Pancreas (tissue), 10 donors: ENCODE data around the gene LRMDA. TPM values are rescaled to one million over a fixed set of nuclear protein-coding genes. Genes with fewer than 3 reads are reported as not detected.

Experiments used
- ATAC-seq, 4 donors: fragments of 200-7000 bp; cut with Tn5 transposase; one replicate each; pipeline versions ENCODE4 v1.8.0 to v1.9.1; 2020; ENCODE audit warnings: mild to moderate bottlenecking in 4 of 4, moderate library complexity in 4 of 4
- DNase-seq, 6 donors: peaks; one replicate each; pipeline ENCODE4 v3.0.0-alpha.2; 2020
- FAIRE-seq: peaks from 2 replicates; lab custom pipeline; 2012; peaks lifted over from hg19 to GRCh38; lab: Jason Lieb, UNC
- H3K27ac ChIP-seq, 4 donors: fragments of 200-600 bp; sonication (generic); 1 replicate in 3 of 4; 2 replicates in 1 of 4; pipeline versions ENCODE4 v1.5.0 to v1.8.0; 2020
- H3K27me3 ChIP-seq, 4 donors: fragments of 200-600 bp; one replicate each; pipeline ENCODE4 v1.8.0; 2021
- H3K36me3 ChIP-seq, 3 donors: fragments of 200-600 bp; sonication (generic) in 1 of 3; one replicate each; pipeline versions ENCODE4 v1.5.0 to v1.8.0; 2020 to 2021
- H3K4me1 ChIP-seq, 3 donors: fragments of 200-600 bp; one replicate each; pipeline ENCODE4 v1.8.0; 2021
- H3K4me3 ChIP-seq, 4 donors: fragments of 200-600 bp; sonication (generic) in 2 of 4; one replicate each; pipeline versions ENCODE4 v1.5.0 to v1.8.0; 2020 to 2021
- H3K9me3 ChIP-seq, 4 donors: fragments of 200-600 bp; one replicate each; pipeline ENCODE4 v1.8.0; 2021
- WGBS, 2 donors: extraction: QIAGEN DNeasy Blood & Tissue Kit; methylation state at CpG; one replicate each; pipeline ENCODE4 v1.1.7; 2013; 5-methylcytosine and 5-hydroxymethylcytosine counted together
- intact Hi-C, 3 donors: fragments of 100-400 bp; cut with DNase I; formaldehyde crosslinking; loops; one replicate each; pipeline versions ENCODE4 v1.11.1 to v1.14.2; 2022
- polyA plus RNA-seq, 2 donors: library from polyadenylated mRNA; stranded (reverse); fragments of 200-250 nt; gene quantifications; one replicate each; pipeline ENCODE4 v1.2.3, GENCODE V29; 2013
- total RNA-seq, 6 donors: library from RNA; stranded (reverse); fragmentation: NEBNext Ultra II Directional in 4 of 6; extraction: Animal tissue kit (Norgen Biotek cat#: 25700) in 4 of 6; gene quantifications; one replicate each; pipeline versions ENCODE4 v1.2.1 to v1.2.4, GENCODE V29; 2021 to 2023
- TF ChIP-seq, protein P1 (sequence below), 4 donors: fragments of 200-600 bp; sonication (generic) in 3 of 4; IDR thresholded peaks; one replicate each; pipeline versions ENCODE4 v1.5.0 to v1.8.0; 2021; ENCODE audit warnings: antibody characterized with exemption in 4 of 4
- donor health status: healthy with polysubstance abuse.
- donor health status: DM: no; HTN: no; CAD: no; lungs with moderate emphysema.
- donor health status: DM: no; HTN: no; CAD: no.
- donor health status: control.
- donor health status: control.
- donor health status: Bipolar disorder and iron deficiency.
- donor health status: DM: yes; HTN: yes; CAD: no.
- donor health status: DM: no; HTN: no; CAD: no.
- donor health status: DM: no; HTN: no; CAD: no.
- donor health status: DM: yes; HTN: yes; CAD: no.

LRMDA gene
- total and polyA plus RNA-seq, 8 donors: 4.6 to 21.2 (median 13.4) TPM

GRCh38 chr10:75633568-75633967, 202.1 kb downstream of the LRMDA start:
- ATAC-seq (no peak), DNase-seq (no peak), FAIRE-seq (no peak)
- WGBS, 2 donors: 91 to 97% methylated on average over 2 of the region's 2 CpGs
- Histone ChIP-seq H3K4me1 (peaks cover 0 to 4% (median 0%) of the 10 kb centered on the region in 3 donors), H3K27me3 (no peaks in the 10 kb centered on the region), H3K27ac (no peak overlapping the region), H3K9me3 (no peaks in the 10 kb centered on the region), H3K4me3 (no peak overlapping the region), H3K36me3 (no peaks in the 10 kb centered on the region)
- TF ChIP-seq, protein P1, sequence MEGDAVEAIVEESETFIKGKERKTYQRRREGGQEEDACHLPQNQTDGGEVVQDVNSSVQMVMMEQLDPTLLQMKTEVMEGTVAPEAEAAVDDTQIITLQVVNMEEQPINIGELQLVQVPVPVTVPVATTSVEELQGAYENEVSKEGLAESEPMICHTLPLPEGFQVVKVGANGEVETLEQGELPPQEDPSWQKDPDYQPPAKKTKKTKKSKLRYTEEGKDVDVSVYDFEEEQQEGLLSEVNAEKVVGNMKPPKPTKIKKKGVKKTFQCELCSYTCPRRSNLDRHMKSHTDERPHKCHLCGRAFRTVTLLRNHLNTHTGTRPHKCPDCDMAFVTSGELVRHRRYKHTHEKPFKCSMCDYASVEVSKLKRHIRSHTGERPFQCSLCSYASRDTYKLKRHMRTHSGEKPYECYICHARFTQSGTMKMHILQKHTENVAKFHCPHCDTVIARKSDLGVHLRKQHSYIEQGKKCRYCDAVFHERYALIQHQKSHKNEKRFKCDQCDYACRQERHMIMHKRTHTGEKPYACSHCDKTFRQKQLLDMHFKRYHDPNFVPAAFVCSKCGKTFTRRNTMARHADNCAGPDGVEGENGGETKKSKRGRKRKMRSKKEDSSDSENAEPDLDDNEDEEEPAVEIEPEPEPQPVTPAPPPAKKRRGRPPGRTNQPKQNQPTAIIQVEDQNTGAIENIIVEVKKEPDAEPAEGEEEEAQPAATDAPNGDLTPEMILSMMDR (IDR thresholded peaks at IDR 0.05): no peak
- intact Hi-C loops: no loop called here

DNA sequence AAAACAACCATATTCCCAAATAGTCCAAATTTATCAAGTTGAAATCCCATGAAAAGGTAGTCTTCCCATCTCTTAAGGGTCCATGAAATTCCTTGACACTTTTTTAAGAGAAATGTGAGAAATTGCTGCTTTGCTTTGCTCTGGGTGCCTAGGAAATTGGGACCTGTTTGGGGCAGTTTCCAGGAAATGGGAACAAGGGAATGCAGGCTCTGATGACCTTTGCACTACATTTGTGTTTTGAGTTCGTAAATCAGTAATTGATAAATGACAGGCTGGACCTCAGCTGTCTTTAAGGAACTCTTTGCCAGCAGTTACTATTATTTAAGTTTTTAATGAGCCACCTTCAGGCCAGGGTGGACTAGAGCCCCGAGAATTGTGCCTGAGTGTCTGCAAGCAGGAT, 203.5 kb downstream of the LRMDA start:
- Histone ChIP-seq H3K27ac (no peak overlapping the region), H3K4me1 (peaks cover 0 to 4% (median 0%) of the 10 kb centered on the region in 3 donors), H3K27me3 (no peaks in the 10 kb centered on the region), H3K36me3 (no peaks in the 10 kb centered on the region), H3K4me3 (no peak overlapping the region), H3K9me3 (no peaks in the 10 kb centered on the region)
- DNase-seq: no peak
- ATAC-seq: peak in 2 of 4 donors; percentile 14 to 31
- TF ChIP-seq, protein P1 (IDR thresholded peaks at IDR 0.05): no peak
- WGBS, 2 donors: 36 to 43% methylated on average over 2 of the region's 2 CpGs
- intact Hi-C loops: no loop called here
- FAIRE-seq: no peak

GRCh38 chr10:75638752-75639151, 207.3 kb downstream of the LRMDA start:
- Histone ChIP-seq H3K4me1 (peaks cover 0 to 6% (median 4%) of the 10 kb centered on the region in 3 donors), H3K27me3 (no peaks in the 10 kb centered on the region), H3K36me3 (no peaks in the 10 kb centered on the region), H3K9me3 (no peaks in the 10 kb centered on the region), H3K27ac (no peak overlapping the region), H3K4me3 (no peak overlapping the region)
- WGBS, 2 donors: 94 to 95% methylated on average over 2 of the region's 2 CpGs
- FAIRE-seq (no peak), DNase-seq (no peak), ATAC-seq (no peak)
- intact Hi-C loops: no loop called here
- TF ChIP-seq, protein P1 (IDR thresholded peaks at IDR 0.05): no peak

GRCh38 chr10:75639736-75640135, 208.3 kb downstream of the LRMDA start:
- no peaks in the 10 kb centered on the region for H3K27me3 ChIP-seq
- 93 to 94% methylated on average over 7 of the region's 7 CpGs for WGBS, 2 donors
- FAIRE-seq (no peak), DNase-seq (no peak), ATAC-seq (no peak)
- H3K36me3 ChIP-seq: no peaks in the 10 kb centered on the region
- peaks cover 0 to 6% (median 4%) of the 10 kb centered on the region in 3 donors for H3K4me1 ChIP-seq
- intact Hi-C loops: no loop called here
- H3K9me3 ChIP-seq: no peaks in the 10 kb centered on the region
- no peak overlapping the region for H3K4me3 ChIP-seq
- TF ChIP-seq, protein P1 (IDR thresholded peaks at IDR 0.05): no peak
- peak overlapping the region in 1 of 4 donors; percentile 73 for H3K27ac ChIP-seq

GRCh38 chr10:75640381-75640780, 209.0 kb downstream of the LRMDA start:
- Histone ChIP-seq H3K27me3 (no peaks in the 10 kb centered on the region), H3K4me3 (no peak overlapping the region), H3K36me3 (no peaks in the 10 kb centered on the region), H3K27ac (peak overlapping the region in 3 of 4 donors; percentile 34 to 74 (median 73)), H3K4me1 (peaks cover 0 to 6% (median 4%) of the 10 kb centered on the region in 3 donors), H3K9me3 (no peaks in the 10 kb centered on the region)
- 65 to 70% methylated on average over 3 of the region's 3 CpGs for WGBS, 2 donors
- intact Hi-C loops: no loop called here
- TF ChIP-seq, protein P1 (IDR thresholded peaks at IDR 0.05): no peak
- DNase-seq (no peak), FAIRE-seq (no peak), ATAC-seq (peak; percentile 35 to 46 (median 40))
